Neural progenitor cell (in vitro differentiated cells): ENCODE results near the gene DHRS12. TPM values are rescaled to one million over a fixed set of nuclear protein-coding genes. Genes with fewer than 3 reads are reported as not detected.

ENCODE experiments used
- DNase-seq: peaks from one replicate; pipeline ENCODE4 v3.0.0-alpha.2; 2016; ENCODE audit warnings: low spot score
- H2AFZ ChIP-seq: fragments of 200-600 bp; sonication (generic); replicated peaks from 2 replicates; pipeline ENCODE4 v1.6.1; 2016; ENCODE audit warnings: antibody characterized with exemption
- H3F3A ChIP-seq: fragments of 200-600 bp; sonication (generic); 2 replicates; pipeline ENCODE4 v1.6.1; 2016; ENCODE audit warnings: antibody characterized with exemption, low read depth
- H3K27ac ChIP-seq: fragments of 200-600 bp; sonication (generic); 2 replicates; pipeline ENCODE4 v1.5.1; 2016; ENCODE audit warnings: mild to moderate bottlenecking
- H3K27me3 ChIP-seq: fragments of 200-600 bp; sonication (generic); 2 replicates; pipeline ENCODE4 v1.6.1; 2016; ENCODE audit warnings: mild to moderate bottlenecking, moderate library complexity
- H3K36me3 ChIP-seq: fragments of 200-600 bp; sonication (generic); 2 replicates; pipeline ENCODE4 v1.5.1; 2016
- H3K4me1 ChIP-seq: fragments of 200-600 bp; sonication (generic); 2 replicates; pipeline ENCODE4 v1.6.1; 2016; ENCODE audit warnings: mixed run types
- H3K4me2 ChIP-seq: fragments of 200-600 bp; sonication (generic); 2 replicates; pipeline ENCODE4 v1.6.1; 2016
- H3K4me3 ChIP-seq: fragments of 200-600 bp; sonication (generic); 2 replicates; pipeline ENCODE4 v1.5.1; 2016
- H3K79me2 ChIP-seq: fragments of 200-600 bp; sonication (generic); 2 replicates; pipeline ENCODE4 v1.6.1; 2016; ENCODE audit warnings: low read depth
- H3K9ac ChIP-seq: fragments of 200-600 bp; sonication (generic); 2 replicates; pipeline ENCODE4 v1.6.1; 2016
- H3K9me3 ChIP-seq: fragments of 200-600 bp; sonication (generic); 2 replicates; pipeline ENCODE4 v1.5.1; 2016; ENCODE audit warnings: low read depth
- H4K20me1 ChIP-seq: fragments of 200-600 bp; sonication (generic); 2 replicates; pipeline ENCODE4 v1.6.1; 2016; ENCODE audit warnings: low read depth
- H3K27ac Mint-ChIP-seq: 3 replicates; pipeline ENCODE4 v1.8.0; 2021; ENCODE audit warnings: mixed read lengths
- H3K27me3 Mint-ChIP-seq: 2 replicates; pipeline ENCODE4 v1.8.0; 2022; ENCODE audit warnings: low read depth, mild to moderate bottlenecking, inconsistent platforms, moderate library complexity, mixed read lengths; ENCODE audit not compliant: insufficient read depth
- H3K36me3 Mint-ChIP-seq: 3 replicates; pipeline ENCODE4 v1.8.0; 2021; ENCODE audit warnings: mixed read lengths
- H3K4me1 Mint-ChIP-seq: 3 replicates; pipeline ENCODE4 v1.8.0; 2021; ENCODE audit warnings: mixed read lengths
- H3K4me3 Mint-ChIP-seq: 3 replicates; pipeline ENCODE4 v1.8.0; 2021; ENCODE audit warnings: mild to moderate bottlenecking, moderate library complexity, mixed read lengths
- H3K9me3 Mint-ChIP-seq: 3 replicates; pipeline ENCODE4 v1.8.0; 2020; ENCODE audit warnings: mixed read lengths
- EZH2 ChIP-seq: fragments of 200-600 bp; sonication (generic); IDR thresholded peaks from 2 replicates; pipeline ENCODE4 v1.6.1; 2017; ENCODE audit warnings: antibody characterized with exemption, mild to moderate bottlenecking, moderate library complexity
- EZH2phosphoT487 ChIP-seq: fragments of 200-600 bp; sonication (generic); IDR thresholded peaks from 2 replicates; pipeline ENCODE4 v1.6.1; 2017; ENCODE audit warnings: antibody characterized with exemption
- total RNA-seq: library from RNA; depleted of rRNA; stranded (reverse); fragments of >200 nt; gene quantifications from 2 replicates; pipeline ENCODE4 v1.2.3, GENCODE V29; 2015; ENCODE audit warnings: low replicate concordance
- TF ChIP-seq, protein P1 (sequence below): fragments of 200-600 bp; sonication (generic); IDR thresholded peaks from 2 replicates; pipeline ENCODE4 v1.5.1; 2017; ENCODE audit warnings: antibody characterized with exemption, mild to moderate bottlenecking

The DHRS12 gene
- total RNA-seq, 1 donor from 2014 or later = 5.2 TPM

DNA sequence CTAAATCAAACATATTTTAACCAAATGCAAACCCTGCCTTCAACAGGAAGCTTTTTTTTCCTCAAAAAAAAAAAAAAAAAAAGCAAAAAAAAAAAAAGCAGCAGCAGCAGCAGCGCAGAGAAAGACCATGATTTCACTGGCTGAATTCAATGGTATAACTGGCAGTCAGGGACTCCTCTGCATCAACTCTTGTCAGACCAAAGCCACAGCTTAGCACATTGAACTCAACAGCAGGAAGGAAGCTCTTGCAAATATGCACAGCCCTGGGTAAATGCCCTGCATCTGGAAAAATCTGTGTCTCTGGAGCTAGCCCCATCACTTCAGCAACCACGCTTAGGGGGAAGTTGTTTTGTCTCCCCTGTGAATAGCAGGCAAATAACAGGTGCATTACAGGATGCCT, 17.6 kb upstream of the DHRS12 start:
- H3K27me3 ChIP-seq = no peaks in the 10 kb centered on the region
- TF ChIP-seq, protein P1, sequence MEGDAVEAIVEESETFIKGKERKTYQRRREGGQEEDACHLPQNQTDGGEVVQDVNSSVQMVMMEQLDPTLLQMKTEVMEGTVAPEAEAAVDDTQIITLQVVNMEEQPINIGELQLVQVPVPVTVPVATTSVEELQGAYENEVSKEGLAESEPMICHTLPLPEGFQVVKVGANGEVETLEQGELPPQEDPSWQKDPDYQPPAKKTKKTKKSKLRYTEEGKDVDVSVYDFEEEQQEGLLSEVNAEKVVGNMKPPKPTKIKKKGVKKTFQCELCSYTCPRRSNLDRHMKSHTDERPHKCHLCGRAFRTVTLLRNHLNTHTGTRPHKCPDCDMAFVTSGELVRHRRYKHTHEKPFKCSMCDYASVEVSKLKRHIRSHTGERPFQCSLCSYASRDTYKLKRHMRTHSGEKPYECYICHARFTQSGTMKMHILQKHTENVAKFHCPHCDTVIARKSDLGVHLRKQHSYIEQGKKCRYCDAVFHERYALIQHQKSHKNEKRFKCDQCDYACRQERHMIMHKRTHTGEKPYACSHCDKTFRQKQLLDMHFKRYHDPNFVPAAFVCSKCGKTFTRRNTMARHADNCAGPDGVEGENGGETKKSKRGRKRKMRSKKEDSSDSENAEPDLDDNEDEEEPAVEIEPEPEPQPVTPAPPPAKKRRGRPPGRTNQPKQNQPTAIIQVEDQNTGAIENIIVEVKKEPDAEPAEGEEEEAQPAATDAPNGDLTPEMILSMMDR = no peak
- no peak for TF ChIP-seq EZH2
- TF ChIP-seq EZH2phosphoT487 = no peak
- H2AFZ ChIP-seq = no peak overlapping the region

DNA sequence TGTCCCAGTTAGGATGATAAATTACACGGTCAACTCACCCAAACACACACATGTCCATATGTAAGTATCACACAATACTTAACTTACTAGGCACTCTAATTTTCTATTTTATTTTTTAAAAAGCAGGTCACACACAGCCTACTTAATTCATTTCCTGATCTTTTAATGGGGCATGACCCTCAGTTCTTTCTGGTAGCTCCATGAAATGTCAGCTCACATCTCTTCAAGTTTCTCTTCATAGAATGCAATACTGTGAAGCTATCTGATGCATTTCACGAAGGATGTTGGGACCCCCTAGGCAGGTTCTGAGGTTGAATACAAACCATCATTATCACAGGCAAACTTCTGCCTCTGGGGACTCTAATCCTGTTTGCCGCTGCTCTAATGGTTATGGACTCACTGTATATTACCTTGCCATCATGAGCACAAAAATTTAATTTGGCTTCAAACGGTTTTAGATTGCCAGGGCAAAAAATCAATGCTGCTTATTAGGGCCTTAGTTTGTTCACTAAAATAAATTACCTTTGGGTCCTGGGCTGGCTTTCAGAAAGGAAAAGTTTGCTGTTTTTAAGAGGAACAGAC, 16.1 kb upstream of the DHRS12 start:
- TF ChIP-seq EZH2 = no peak
- no peak for TF ChIP-seq EZH2phosphoT487
- TF ChIP-seq, protein P1 = no peak
- Histone ChIP-seq H3F3A (no peaks in the 10 kb centered on the region), H3K9ac (no peak overlapping the region), H3K9me3 (no peaks in the 10 kb centered on the region), H3K4me2 (no peak overlapping the region), H3K79me2 (no peaks in the 10 kb centered on the region), H3K4me3 (no peak overlapping the region), H3K4me1 (no peaks in the 10 kb centered on the region), H2AFZ (no peak overlapping the region), H4K20me1 (no peaks in the 10 kb centered on the region), H3K36me3 (no peaks in the 10 kb centered on the region), H3K27ac (no peak overlapping the region), H3K27me3 (no peaks in the 10 kb centered on the region)
- no peaks in the 10 kb centered on the region for H3K36me3 Mint-ChIP-seq
- H3K27ac Mint-ChIP-seq = peak overlapping the region; percentile 43
- peaks cover 12% of the 10 kb centered on the region for H3K4me1 Mint-ChIP-seq
- no peak for DNase-seq
- peaks cover 2% of the 10 kb centered on the region for H3K9me3 Mint-ChIP-seq
- no peak overlapping the region for H3K4me3 Mint-ChIP-seq
- peaks cover 2% of the 10 kb centered on the region for H3K27me3 Mint-ChIP-seq

More for the DNA sequence above, 17.6 kb upstream of the DHRS12 start:
- Mint-ChIP-seq H3K36me3 (no peaks in the 10 kb centered on the region), H3K4me1 (peaks cover 8% of the 10 kb centered on the region), H3K9me3 (peaks cover 2% of the 10 kb centered on the region), H3K27ac (no peak overlapping the region), H3K4me3 (no peak overlapping the region), H3K27me3 (peaks cover 2% of the 10 kb centered on the region)
- Histone ChIP-seq H3K9ac (no peak overlapping the region), H3K4me2 (no peak overlapping the region), H3K9me3 (no peaks in the 10 kb centered on the region), H3K27ac (no peak overlapping the region), H4K20me1 (no peaks in the 10 kb centered on the region), H3K4me3 (no peak overlapping the region), H3K36me3 (no peaks in the 10 kb centered on the region), H3K79me2 (no peaks in the 10 kb centered on the region), H3K4me1 (no peaks in the 10 kb centered on the region), H3F3A (no peaks in the 10 kb centered on the region)
- DNase-seq = no peak

DNA sequence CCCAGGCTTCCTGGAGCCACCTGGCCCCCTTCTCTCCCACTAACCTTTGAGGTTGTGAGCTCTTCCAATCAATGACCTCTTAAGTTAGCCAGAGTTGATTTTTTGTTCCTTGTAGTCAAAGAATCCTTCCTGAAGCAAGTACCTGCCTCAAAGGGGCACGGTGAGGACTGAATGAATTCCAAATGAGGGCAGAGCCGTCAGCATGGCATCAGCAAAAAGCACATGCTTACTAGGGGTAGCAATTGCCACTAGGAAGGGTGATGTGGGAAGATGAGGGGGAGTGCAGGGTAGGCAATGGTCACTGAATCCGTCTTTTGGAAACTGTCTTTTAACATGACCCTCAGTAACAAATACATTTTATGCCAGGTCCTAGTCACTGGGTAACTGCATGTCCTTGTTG, 15.6 kb upstream of the DHRS12 start:
- H3K27me3 Mint-ChIP-seq = peaks cover 2% of the 10 kb centered on the region
- Histone ChIP-seq H3K27me3 (no peaks in the 10 kb centered on the region), H3K27ac (no peak overlapping the region), H3F3A (no peaks in the 10 kb centered on the region), H3K36me3 (no peaks in the 10 kb centered on the region), H4K20me1 (no peaks in the 10 kb centered on the region), H2AFZ (no peak overlapping the region), H3K79me2 (no peaks in the 10 kb centered on the region), H3K4me3 (no peak overlapping the region), H3K9me3 (no peaks in the 10 kb centered on the region), H3K4me1 (no peaks in the 10 kb centered on the region), H3K4me2 (no peak overlapping the region), H3K9ac (no peak overlapping the region)
- DNase-seq = no peak
- H3K27ac Mint-ChIP-seq = no peak overlapping the region
- H3K4me3 Mint-ChIP-seq = no peak overlapping the region
- H3K4me1 Mint-ChIP-seq = peaks cover 15% of the 10 kb centered on the region
- H3K36me3 Mint-ChIP-seq = no peaks in the 10 kb centered on the region
- peaks cover 2% of the 10 kb centered on the region for H3K9me3 Mint-ChIP-seq
- TF ChIP-seq EZH2phosphoT487 (no peak), EZH2 (no peak)
- TF ChIP-seq, protein P1 = no peak
